MM.1S (cell line): Measurements from ENCODE around the gene NCAPH2.
A peak's percentile ranks its signal among the peaks of the same experiment; 100 is the strongest.

Source experiments
- DNase-seq: peaks from one replicate; pipeline ENCODE4 v3.0.0-alpha.2; 2015
- H2AFZ ChIP-seq: fragments of 300-600 bp; sonication (generic); 2 replicates; pipeline ENCODE4 v1.6.0; 2016; ENCODE audit warnings: antibody characterized with exemption, low read length
- H3F3A ChIP-seq: fragments of 300-600 bp; sonication (generic); 2 replicates; pipeline ENCODE4 v1.6.1; 2016; ENCODE audit warnings: mild to moderate bottlenecking, antibody characterized with exemption, low read length, moderate library complexity, mixed read lengths; ENCODE audit not compliant: insufficient read depth
- H3K27ac ChIP-seq: fragments of 300-600 bp; sonication (generic); 2 replicates; pipeline ENCODE4 v1.5.1; 2016; ENCODE audit warnings: mild to moderate bottlenecking, low read length
- H3K27me3 ChIP-seq: fragments of 300-600 bp; sonication (generic); replicated peaks from 2 replicates; pipeline ENCODE4 v1.6.0; 2016; ENCODE audit warnings: low read length; ENCODE audit not compliant: insufficient read depth
- H3K36me3 ChIP-seq: fragments of 300-600 bp; sonication (generic); replicated peaks from 2 replicates; pipeline ENCODE4 v1.6.1; 2016; ENCODE audit warnings: mild to moderate bottlenecking, low read length, mixed read lengths; ENCODE audit not compliant: insufficient read depth
- H3K4me1 ChIP-seq: fragments of 300-600 bp; sonication (generic); 2 replicates; pipeline ENCODE4 v1.6.1; 2016; ENCODE audit warnings: low read length, mixed read lengths
- H3K4me2 ChIP-seq: fragments of 300-600 bp; sonication (generic); 2 replicates; pipeline ENCODE4 v1.6.0; 2016; ENCODE audit warnings: low read depth, low read length
- H3K4me3 ChIP-seq: fragments of 300-600 bp; sonication (generic); 2 replicates; pipeline ENCODE4 v1.5.1; 2016; ENCODE audit warnings: low read length, mixed read lengths
- H3K79me2 ChIP-seq: fragments of 300-600 bp; sonication (generic); 2 replicates; pipeline ENCODE4 v1.6.1; 2016; ENCODE audit warnings: mixed run types, low read length, mixed read lengths
- H3K9ac ChIP-seq: fragments of 300-600 bp; sonication (generic); 2 replicates; pipeline ENCODE4 v1.6.1; 2016; ENCODE audit warnings: low read length, mixed read lengths
- H3K9me2 ChIP-seq: fragments of 300-600 bp; sonication (generic); replicated peaks from 2 replicates; pipeline ENCODE4 v1.6.1; 2016; ENCODE audit warnings: mild to moderate bottlenecking, low read length, mixed read lengths; ENCODE audit not compliant: insufficient read depth
- H3K9me3 ChIP-seq: fragments of 300-600 bp; sonication (generic); replicated peaks from 2 replicates; pipeline ENCODE4 v1.6.1; 2016; ENCODE audit warnings: mild to moderate bottlenecking, low read length, mixed read lengths; ENCODE audit not compliant: insufficient read depth
- H4K20me1 ChIP-seq: fragments of 300-600 bp; sonication (generic); 2 replicates; pipeline ENCODE4 v1.6.1; 2016; ENCODE audit warnings: mild to moderate bottlenecking, low read length, moderate library complexity, mixed read lengths; ENCODE audit not compliant: insufficient read depth
- CTCF ChIP-seq: fragments of 300-600 bp; sonication (generic); IDR thresholded peaks from 2 replicates; pipeline ENCODE4 v1.5.1; 2016; ENCODE audit warnings: antibody characterized with exemption, low read length, mixed read lengths
- EZH2 ChIP-seq: fragments of 300-600 bp; sonication (generic); optimal IDR thresholded peaks from 2 replicates; pipeline ENCODE3; 2017; ENCODE audit warnings: low read depth, mild to moderate bottlenecking, antibody characterized with exemption, low read length, mixed read lengths
- EZH2phosphoT487 ChIP-seq: fragments of 300-600 bp; sonication (generic); IDR thresholded peaks from 2 replicates; pipeline ENCODE4 v1.6.1; 2018; ENCODE audit warnings: antibody characterized with exemption, low read length

The NCAPH2 gene

GRCh38 chr22:50504369-50505211 lies 3.4 kb upstream of the NCAPH2 start:
- peaks cover 5% of the 10 kb centered on the region for H3K4me1 ChIP-seq
- no peak overlapping the region for H2AFZ ChIP-seq
- no peak for DNase-seq
- H3F3A ChIP-seq: no peaks in the 10 kb centered on the region
- TF ChIP-seq EZH2phosphoT487 (no peak), CTCF (no peak), EZH2 (no peak)
- no peaks in the 10 kb centered on the region for H3K9me3 ChIP-seq
- H3K4me2 ChIP-seq: no peak overlapping the region
- no peak overlapping the region for H3K4me3 ChIP-seq
- H4K20me1 ChIP-seq: no peaks in the 10 kb centered on the region
- peaks cover 42% of the 10 kb centered on the region for H3K79me2 ChIP-seq
- H3K27ac ChIP-seq: no peak overlapping the region
- H3K36me3 ChIP-seq: no peaks in the 10 kb centered on the region
- no peak overlapping the region for H3K9ac ChIP-seq
- no peaks in the 10 kb centered on the region for H3K27me3 ChIP-seq
- H3K9me2 ChIP-seq: no peaks in the 10 kb centered on the region

GRCh38 chr22:50505276-50505775 lies 2.7 kb upstream of the NCAPH2 start:
- no peak overlapping the region for H3K4me3 ChIP-seq
- H3K9me2 ChIP-seq: no peaks in the 10 kb centered on the region
- DNase-seq: no peak
- no peak overlapping the region for H3K9ac ChIP-seq
- H3K4me1 ChIP-seq: peaks cover 6% of the 10 kb centered on the region
- no peak overlapping the region for H2AFZ ChIP-seq
- H3K79me2 ChIP-seq: peaks cover 49% of the 10 kb centered on the region
- H4K20me1 ChIP-seq: no peaks in the 10 kb centered on the region
- H3F3A ChIP-seq: no peaks in the 10 kb centered on the region
- H3K27ac ChIP-seq: no peak overlapping the region
- H3K36me3 ChIP-seq: no peaks in the 10 kb centered on the region
- no peak overlapping the region for H3K4me2 ChIP-seq
- H3K27me3 ChIP-seq: no peaks in the 10 kb centered on the region
- TF ChIP-seq EZH2 (no peak), EZH2phosphoT487 (no peak), CTCF (no peak)
- no peaks in the 10 kb centered on the region for H3K9me3 ChIP-seq

- Histone ChIP-seq H3K9me2 (no peaks in the 10 kb centered on the region), H3K4me2 (peak overlapping the region; percentile 94), H3F3A (no peaks in the 10 kb centered on the region), H3K36me3 (no peaks in the 10 kb centered on the region), H3K27me3 (no peaks in the 10 kb centered on the region), H4K20me1 (no peaks in the 10 kb centered on the region), H3K27ac (no peak overlapping the region), H3K4me3 (peak overlapping the region; percentile 89), H3K9me3 (no peaks in the 10 kb centered on the region), H3K4me1 (peaks cover 6% of the 10 kb centered on the region), H3K79me2 (peaks cover 56% of the 10 kb centered on the region), H2AFZ (no peak overlapping the region), H3K9ac (peak overlapping the region; percentile 87; the same call in 1 of the 2 replicates)
- no peak for DNase-seq
- no peak for TF ChIP-seq EZH2
- no peak for TF ChIP-seq CTCF
- no peak for TF ChIP-seq EZH2phosphoT487
These were observed 2.0 kb upstream of the NCAPH2 start for GRCh38 chr22:50505776-50506610.
